ENCODE measurements around the gene YAF2.
"Not testable (repeated sequence)": the region's sequence is repeated elsewhere in the genome, so short reads cannot be mapped to it uniquely, and the experiment has no call there.

DNA sequence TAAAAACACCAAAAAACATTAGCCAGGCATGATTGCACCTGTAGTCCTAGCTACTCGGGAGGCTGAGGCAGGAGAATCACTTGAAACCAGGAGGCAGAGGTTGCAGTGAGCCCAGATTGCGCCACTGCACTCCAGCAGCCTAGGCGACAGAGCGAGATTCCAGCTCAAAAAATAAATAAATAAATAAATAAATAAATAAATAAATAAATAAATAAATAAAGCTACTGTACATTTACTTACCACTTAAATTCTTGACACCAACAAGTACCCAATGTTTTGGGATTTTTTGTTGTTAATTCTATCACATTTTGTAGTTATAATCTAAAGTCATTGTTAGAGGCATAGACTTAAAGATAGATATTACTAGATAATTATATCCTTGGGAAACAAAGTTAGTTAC, 22.3 kb downstream of the YAF2 start:
- not testable (repeated sequence) for TF ChIP-seq CTCF (IDR thresholded peaks at IDR 0.05); EZH2 (IDR thresholded peaks at IDR 0.05; ENCODE audit: borderline replicate concordance, insufficient read depth, low read depth, low read length, poor library complexity, severe bottlenecking)
